Activated CD8-positive, alpha-beta memory T cell treated with anti-CD3 and anti-CD28 coated beads, Interleukin-2, amount 50 U/mL, for 4 hours (primary cell): ENCODE measurements around the gene HELT.
"Not testable (repeated sequence)": the region's sequence is repeated elsewhere in the genome, so short reads cannot be mapped to it uniquely, and the experiment has no call there.

Source experiments
- DNase-seq: peaks from one replicate; pipeline ENCODE4 v3.0.0-alpha.2; 2020

HELT gene

GRCh38 chr4:185017964-185018772 is at the start of gene HELT:
HELT (plus strand) TSS chr4:185018490; CDS start chr4:185018929, 439 bp downstream.
- no peak for DNase-seq

GRCh38 chr4:184968784-184969201 is 49.5 kb upstream of the HELT start:
- DNase-seq: no peak

- DNase-seq: no peak
Measured at GRCh38 chr4:184969610-184970009, 48.7 kb upstream of the HELT start.

DNA sequence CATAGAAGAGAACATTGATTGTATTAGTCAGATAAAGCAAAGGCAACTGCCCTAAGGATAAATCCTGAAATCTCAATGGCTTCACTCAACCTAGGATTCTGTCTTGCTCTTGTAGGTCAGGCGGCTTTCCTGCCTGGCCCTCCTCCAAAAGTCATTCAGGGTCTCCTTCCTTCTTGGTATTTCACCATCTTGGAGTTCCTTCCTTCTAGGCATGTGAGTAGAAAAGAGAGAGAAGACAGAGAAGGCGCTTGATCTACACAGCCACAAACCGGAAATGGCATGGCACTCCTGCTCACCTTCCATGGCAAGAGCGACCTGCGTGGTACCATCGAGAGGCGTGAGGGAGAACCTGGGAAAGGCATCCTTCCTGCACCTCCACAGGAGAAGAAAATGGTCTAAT is 45.3 kb upstream of the HELT start:
- DNase-seq: no peak

DNA sequence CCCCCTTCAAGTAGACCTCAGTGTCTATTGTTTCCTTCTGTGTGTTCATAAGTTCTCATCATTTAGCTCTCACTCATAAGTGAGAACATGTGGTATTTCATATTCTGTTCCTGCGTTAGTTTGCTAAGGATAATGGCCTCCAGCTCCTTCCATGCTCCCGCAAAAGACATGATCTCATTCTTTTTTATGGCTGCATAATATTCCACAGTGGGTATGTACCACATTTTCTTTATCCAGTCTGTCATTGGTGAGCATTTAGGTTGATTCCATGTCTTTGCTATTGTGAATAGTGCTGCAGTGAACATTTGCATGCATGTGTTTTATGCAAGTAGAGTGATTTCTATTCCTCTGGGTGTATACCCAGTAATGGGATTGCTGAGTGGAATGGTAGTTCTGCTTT is 41.9 kb upstream of the HELT start:
- not testable (repeated sequence) for DNase-seq

DNA sequence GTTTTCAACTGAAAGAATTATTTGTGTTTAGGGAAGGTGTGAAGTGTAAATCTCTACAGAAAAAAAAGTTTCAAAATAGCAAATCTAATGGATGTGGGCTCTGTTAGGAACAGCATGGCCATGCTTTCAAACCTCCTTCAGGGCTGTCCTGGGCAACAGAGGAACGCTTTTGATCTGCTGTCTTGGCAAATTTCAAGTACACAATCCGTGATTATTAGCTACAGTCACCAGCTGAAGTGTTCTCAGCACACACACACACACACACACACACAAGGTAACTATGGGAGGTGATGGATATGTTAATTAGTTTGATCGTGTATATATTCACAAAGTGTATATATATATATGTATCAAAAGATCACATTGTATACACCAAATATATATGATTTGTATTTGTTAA is 40.5 kb upstream of the HELT start:
- no peak for DNase-seq

DNA sequence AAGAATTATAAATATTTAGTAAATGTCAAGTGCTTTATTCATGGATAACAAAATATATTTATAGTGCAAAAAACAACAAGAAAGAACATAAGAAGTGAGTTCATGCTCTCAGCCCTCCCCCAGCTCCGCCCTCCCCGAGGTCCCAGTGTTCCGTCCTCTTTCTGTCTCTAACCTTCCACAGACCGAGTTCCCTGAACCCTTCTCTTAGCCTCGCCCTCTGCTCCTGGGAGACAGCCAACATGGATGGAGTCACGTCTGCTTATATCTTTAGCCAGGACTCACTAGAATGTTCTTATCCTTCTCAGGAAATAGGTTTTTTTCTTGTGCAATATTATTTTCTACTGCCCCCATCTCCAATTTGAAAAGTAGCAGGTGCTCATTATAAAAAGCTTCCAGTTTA is 40.1 kb upstream of the HELT start:
- no peak for DNase-seq

DNA sequence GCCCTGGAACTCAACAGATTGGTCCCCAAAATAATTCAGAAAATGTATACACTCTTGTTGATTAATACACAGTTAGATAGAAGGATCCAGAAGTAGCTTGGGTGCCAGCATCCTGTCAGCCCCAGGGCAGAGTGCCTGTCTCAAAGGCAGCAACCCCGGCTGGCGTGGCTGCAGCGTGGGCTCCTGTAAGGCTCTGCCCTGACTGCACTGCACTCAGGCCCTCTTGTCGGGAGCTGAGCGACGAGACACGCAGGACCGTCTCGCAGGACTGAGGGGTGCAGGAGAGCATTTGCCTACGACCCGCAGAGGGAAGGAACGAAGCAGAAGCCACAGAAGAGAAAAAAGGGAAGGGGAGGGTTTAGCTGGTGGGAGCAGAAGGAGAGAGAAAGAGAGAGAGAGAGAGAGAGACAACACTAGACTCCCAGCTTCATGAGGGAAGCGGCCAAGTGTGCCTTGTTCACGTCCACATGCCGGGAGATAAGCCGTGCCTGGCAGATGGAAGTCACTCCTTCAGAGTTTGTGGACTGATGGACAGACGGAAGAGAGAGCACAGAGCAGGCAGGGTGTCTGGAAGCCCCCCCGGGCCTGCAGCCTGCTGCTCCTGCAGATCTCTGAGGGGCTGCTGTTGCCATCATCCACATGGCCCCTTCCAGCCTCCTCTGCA is 38.7 kb upstream of the HELT start:
- no peak for DNase-seq

GRCh38 chr4:184980261-184980660 is 38.0 kb upstream of the HELT start:
- DNase-seq: no peak

DNA sequence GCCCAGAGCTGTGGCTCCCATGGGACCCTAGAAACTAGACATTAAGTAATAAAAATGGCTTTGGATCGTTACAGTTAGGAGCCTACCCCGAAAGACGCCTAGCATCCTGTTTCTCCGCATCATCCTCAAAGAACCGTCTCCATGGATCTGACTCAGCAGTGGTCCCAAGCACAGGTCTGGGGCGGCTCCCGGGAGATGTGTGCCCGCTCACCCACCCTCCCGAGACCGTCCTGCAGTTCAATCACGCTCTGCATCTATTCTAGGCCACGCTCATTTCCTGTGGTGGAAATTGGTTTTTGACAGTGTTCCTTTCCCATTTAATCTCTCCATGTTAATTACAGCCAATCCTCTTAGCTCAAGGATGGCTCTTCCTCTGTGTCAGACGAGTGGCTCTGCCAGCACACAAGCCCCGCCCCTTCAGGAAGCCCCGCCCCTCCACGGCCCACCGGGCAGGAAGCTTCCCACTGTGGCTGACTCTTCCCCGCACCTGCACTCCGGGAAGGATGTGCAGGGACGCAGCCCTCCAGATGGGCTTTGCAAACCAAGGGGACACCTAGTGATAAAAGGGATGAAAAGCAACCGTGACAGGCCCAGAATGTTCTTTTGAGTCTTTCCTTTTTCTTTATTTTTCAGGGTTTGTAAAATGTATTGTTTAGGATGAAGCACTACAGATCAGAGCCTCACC is 34.5 kb upstream of the HELT start:
- DNase-seq: peak; percentile 65

DNA sequence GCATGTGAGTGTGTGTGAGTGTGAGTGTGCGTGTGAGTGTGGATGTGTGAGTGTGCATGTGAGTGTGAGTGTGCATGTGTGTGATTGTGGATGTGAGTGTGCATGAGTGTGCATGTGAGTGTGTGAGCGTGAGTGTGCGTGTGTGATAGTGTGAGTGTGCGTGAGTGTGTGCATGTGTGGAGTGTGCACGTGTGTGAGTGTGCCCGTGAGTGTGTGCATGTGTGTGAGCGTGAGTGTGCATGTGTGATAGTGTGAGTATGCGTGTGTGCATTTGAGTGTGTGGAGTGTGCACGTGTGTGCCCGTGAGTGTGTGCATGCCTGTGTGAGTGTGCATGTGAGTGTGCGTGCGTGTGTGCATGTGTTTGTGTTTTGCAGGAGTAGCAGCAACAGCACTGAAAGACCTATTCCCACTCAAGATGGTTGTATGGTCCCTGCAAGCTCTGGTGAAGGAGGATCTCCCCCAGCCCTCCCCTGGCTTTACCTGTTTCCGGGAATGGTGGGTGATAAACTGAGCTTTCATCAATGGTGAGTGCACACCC is 30.7 kb upstream of the HELT start:
- DNase-seq: no peak

DNA sequence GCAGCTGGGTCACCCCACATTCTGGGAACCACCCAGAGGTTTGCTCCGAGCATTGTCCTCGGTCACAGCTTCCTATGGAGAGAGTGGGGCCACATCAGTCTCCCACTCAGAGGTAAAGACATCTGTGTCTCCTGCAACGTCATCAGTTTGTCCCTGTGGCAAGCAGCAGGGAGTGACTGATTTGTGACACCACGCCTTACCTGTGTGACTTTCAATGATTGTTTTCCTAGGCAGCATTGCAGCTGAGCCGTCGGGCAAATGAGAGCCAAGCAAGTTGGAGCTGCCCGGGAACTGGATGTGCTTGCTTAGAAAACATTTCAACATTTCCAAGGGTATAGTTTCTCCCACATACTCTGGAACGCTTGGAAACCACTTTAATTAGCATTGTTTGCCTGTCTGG is 29.7 kb upstream of the HELT start:
- no peak for DNase-seq

GRCh38 chr4:184989283-184989682 is 29.0 kb upstream of the HELT start:
- DNase-seq: not testable (repeated sequence)

- not testable (repeated sequence) for DNase-seq
Measured at GRCh38 chr4:184990131-184990530, 28.2 kb upstream of the HELT start.

DNA sequence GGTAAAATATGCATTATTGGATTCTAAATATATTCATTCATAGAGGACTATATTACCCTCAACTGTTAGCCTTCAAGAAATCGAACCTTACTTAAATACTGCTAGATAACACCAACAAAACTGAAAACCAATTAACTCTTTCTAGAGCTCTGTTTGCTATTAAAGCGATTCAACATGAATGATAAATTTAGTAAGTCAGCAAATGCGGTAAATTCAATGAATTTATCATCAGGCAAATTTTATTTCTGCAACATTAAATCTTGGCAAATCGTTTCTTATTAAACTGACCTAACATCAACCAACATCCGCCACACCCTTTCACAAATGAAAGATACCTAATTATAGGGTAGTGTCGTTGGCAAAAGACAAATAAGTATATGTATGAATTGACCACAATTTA is 26.4 kb upstream of the HELT start:
- no peak for DNase-seq

DNA sequence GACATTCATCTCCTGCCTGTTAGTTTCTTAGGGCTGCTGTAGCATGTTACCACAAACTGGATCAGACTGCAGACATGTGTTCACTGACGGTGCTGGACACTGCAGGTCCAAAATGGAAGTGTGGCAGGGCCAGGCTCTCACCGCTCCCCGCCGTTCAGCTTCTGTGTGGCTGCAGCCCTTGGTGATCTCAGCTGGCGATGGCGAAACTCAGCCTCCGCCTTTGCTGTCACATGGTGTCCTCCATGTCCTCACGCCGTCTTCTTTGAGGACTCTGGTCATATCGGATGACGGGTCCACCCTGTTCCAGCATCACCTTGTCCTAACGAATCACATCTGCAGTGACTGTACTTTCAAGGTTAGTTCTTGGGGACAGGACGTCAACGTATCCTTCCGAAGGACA is 25.9 kb upstream of the HELT start:
- DNase-seq: no peak

DNA sequence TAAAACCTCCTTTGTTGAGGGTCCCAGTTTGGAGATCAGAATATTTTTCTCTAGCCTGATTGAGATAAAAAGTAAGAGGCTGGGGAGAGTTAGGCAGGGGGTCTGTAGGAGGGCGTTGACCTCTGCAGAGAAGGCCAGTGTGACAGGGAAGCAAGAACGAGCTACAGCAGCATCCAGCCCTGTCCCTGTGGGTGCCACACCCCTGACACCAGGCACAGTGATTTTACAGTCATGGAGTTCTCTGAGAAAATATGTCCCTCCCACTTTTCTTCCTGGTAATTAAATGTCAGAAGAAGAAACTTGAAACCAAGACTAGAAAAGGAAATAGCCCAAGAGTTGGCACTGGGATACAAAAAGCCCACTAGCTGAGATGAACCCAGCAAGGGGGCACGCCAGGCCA is 25.0 kb upstream of the HELT start:
- DNase-seq: no peak

DNA sequence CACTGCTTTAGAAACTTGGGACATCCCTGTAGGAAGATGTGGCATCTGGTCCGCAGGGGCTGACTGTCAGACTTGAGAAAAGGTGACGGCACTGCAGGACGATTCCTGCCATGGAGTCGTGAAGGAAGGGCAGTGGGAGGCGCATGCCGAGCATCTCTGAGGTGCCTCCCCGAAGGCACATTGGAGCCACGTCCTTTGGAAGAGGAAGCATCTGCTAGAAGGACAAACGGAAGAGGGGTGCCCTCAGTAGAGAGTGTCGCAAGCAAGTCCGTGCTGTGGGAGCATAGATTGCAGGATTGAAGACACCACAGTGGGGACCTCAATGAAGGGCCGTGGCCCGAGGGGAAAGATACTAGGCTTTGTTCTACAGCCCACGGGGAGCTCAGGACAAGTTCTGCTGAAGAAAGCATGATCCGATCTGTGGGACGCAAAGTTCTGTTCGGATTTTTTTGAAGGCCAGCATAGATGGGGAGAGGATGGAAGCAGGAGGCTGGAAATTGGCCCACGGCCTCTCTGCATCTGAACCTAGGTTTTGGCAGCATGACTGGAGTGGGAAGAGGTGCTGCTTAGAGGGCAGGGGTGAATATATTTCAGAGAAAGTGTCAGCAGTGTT is 24.2 kb upstream of the HELT start:
- no peak for DNase-seq

DNA sequence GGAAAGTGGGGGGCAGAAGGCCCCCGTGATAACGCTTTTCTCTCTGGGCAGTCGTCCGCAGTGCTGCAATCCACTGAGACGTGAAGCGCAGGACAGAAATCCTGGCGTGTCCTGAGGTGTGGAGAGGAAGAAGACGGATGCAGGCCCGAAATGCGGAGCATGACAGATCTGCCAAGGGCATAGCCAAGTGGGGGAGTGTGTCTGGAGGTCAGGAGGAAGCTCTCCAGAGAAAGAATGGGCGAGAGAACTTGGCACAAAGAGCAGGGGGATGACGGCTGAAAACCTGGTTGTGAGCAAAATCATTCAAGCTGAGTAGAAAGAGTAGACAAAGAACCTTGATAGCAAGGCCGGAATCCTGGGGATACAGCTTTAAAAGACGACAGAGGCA is 23.7 kb upstream of the HELT start:
- no peak for DNase-seq

DNA sequence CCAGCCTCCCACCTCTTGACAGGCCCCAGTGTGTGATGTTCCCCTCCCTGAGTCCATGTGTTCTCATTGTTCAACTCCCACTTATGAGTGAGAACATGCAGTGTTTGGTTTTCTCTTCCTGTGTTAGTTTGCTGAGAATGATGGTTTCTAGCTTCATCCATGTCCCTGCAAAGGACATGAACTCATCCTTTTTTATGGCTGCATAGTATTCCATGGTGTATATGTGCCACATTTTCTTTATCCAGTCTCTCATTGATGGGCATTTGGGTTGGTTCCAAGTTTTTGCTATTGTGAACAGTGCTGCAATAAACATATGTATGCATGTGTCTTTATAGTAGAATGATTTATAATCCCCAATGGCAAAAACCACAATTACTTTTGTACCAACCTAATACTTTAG is 20.6 kb upstream of the HELT start:
- not testable (repeated sequence) for DNase-seq

DNA sequence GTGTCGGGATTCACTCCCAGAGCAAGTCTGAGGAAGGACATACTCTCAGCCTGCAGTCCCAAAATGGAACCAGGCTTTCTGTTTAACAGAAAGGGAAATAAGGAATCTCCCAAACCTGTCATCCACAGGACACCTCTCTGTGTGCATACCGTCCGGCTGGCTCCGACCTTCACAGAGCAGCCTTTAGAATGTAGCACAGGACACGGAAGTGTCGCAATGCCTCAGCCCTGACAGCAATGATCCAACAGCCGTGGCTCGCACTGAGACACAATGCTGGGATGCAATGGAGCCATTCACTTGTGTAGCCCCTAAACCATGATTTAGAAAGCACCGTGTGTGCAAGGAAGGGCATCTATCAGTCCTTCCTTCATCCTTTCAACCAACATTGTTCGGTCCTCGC is 15.5 kb upstream of the HELT start:
- no peak for DNase-seq

- DNase-seq: no peak
Measured at GRCh38 chr4:185003596-185004351, 14.5 kb upstream of the HELT start.
